ENCODE results near the gene DGKA. TPM values are rescaled to one million over a fixed set of nuclear protein-coding genes. Genes with fewer than 3 reads are reported as not detected.

DGKA gene
- 57.9 TPM for polyA plus RNA-seq (2013)

DNA sequence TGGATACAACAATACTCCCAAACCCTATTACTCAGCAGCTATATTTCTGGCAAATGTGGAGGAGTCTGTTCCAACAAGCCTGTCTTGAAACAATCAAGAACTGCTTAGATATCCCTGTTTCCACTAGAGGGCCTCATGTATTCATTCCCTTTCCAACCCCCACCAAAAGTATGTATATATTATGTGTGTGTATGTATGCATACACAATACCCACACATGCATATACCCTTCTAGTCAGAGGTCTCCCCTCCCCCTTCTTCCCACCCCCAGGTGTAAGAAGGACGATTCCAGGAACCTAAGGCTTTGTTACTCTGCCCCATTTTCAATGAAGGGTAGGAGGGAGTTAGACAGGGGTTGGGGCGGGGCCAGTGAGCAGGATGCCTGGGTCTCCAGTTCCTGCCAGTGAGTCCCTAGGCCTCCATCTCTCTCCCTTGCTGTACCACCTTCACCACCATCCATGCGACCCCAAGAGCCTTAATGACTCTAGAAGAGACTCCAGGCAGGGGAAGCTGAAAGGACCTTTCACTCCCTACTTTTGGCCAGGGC lies at the start of gene DGKA:
Gene DGKA, plus strand, starts transcription at position 392 of the 546 bp plus-strand sequence. CDS start 5,342 bp downstream, outside the sequence.
- no CpG with 5 or more reads among the region's 3 CpGs for WGBS (ENCODE audit: insufficient coverage)

GRCh38 chr12:55885113-55885512 lies 45.8 kb upstream of the DGKA start:
- ChIA-PET CTCF (interaction anchor here (1.0 kb wide), 1 partner anchor 26 kb away, joined by 3 read pairs; no protein-coding TSS in a partner anchor), POLR2A (no interaction called here)
- Histone ChIP-seq H3K36me3 (ENCODE audit: control insufficient read depth in 4 of 4, insufficient read depth in 4 of 4, low read length in 3 of 4) (no peaks in the 10 kb centered on the region), H3K4me3 (ENCODE audit: control insufficient read depth in 1 of 7, extremely low read depth in 1 of 7, insufficient read depth in 4 of 7, low read depth in 2 of 7, low read length in 6 of 7) (no peak overlapping the region), H3K27me3 (replicated peaks in 2 of 5; ENCODE audit: control insufficient read depth in 4 of 5, insufficient read depth in 5 of 5, low read length in 4 of 5) (no peaks in the 10 kb centered on the region), H3K27ac (ENCODE audit: insufficient read depth in 1 of 2, low read depth in 1 of 2, low read length in 2 of 2, poor library complexity in 1 of 2, severe bottlenecking in 2 of 2) (no peak overlapping the region), H3K9me3 (ENCODE audit: control extremely low read depth in 1 of 5, control insufficient read depth in 4 of 5, insufficient read depth in 2 of 5, low read depth in 1 of 5, low read length in 4 of 5) (no peaks in the 10 kb centered on the region), H3K4me1 (ENCODE audit: control extremely low read depth in 1 of 4, control insufficient read depth in 4 of 4, insufficient read depth in 4 of 4, low read length in 3 of 4) (peaks cover 0 to 3% (median 0%) of the 10 kb centered on the region in 4 experiments)
- no peak for DNase-seq
- WGBS (ENCODE audit: insufficient coverage) = no CpG with 5 or more reads among the region's 1 CpG

More for the DNA sequence above, at the start of gene DGKA:
- peak; percentile 62 to 77 (median 73) for DNase-seq
- no peaks in the 10 kb centered on the region for H3K27me3 ChIP-seq (replicated peaks in 2 of 5; ENCODE audit: control insufficient read depth in 4 of 5, insufficient read depth in 5 of 5, low read length in 4 of 5)
- POLR2A ChIA-PET = no interaction called here
- CTCF ChIA-PET = interaction anchor here (0.7 to 5.7 kb wide), 16 partner anchors 10 to 197 kb away, joined by 3 to 27 read pairs (median 4); partner anchors contain the start of gene DNAJC14
- H3K4me3 ChIP-seq (ENCODE audit: control insufficient read depth in 1 of 7, extremely low read depth in 1 of 7, insufficient read depth in 4 of 7, low read depth in 2 of 7, low read length in 6 of 7) = peak within 1 kb of the TSS; percentile 54 to 95 (median 80)
- no peaks in the 10 kb centered on the region for H3K9me3 ChIP-seq (ENCODE audit: control extremely low read depth in 1 of 5, control insufficient read depth in 4 of 5, insufficient read depth in 2 of 5, low read depth in 1 of 5, low read length in 4 of 5)
- H3K36me3 ChIP-seq (ENCODE audit: control insufficient read depth in 4 of 4, insufficient read depth in 4 of 4, low read length in 3 of 4) = peaks cover 0 to 15% (median 0%) of the 10 kb centered on the region in 4 experiments
- H3K4me1 ChIP-seq (ENCODE audit: control extremely low read depth in 1 of 4, control insufficient read depth in 4 of 4, insufficient read depth in 4 of 4, low read length in 3 of 4) = peaks cover 22 to 68% (median 61%) of the 10 kb centered on the region in 4 experiments
- peak within 1 kb of the TSS; percentile 4 to 75 for H3K27ac ChIP-seq (ENCODE audit: insufficient read depth in 1 of 2, low read depth in 1 of 2, low read length in 2 of 2, poor library complexity in 1 of 2, severe bottlenecking in 2 of 2)

DNA sequence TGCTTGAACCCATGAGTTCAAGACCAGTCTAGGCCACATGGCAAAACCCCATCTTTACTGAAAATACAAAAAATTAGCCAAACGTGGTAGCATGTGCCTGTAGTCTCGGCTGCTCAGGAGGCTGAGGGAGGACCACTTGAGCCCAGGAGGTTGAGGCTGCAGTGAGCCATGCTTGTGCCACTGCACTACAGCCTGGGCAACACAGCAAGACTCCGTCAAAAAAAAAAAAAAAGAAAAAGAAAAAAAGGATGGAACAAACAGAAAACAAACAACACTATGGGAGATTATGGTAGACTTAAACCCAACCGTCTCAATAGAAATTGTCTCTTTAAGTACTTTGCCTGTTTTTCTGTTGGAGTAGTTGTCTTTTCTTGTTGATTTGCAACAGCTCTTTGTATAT lies 39.7 kb upstream of the DGKA start:
- Histone ChIP-seq H3K9me3 (ENCODE audit: control extremely low read depth in 1 of 5, control insufficient read depth in 4 of 5, insufficient read depth in 2 of 5, low read depth in 1 of 5, low read length in 4 of 5) (no peaks in the 10 kb centered on the region), H3K4me3 (ENCODE audit: control insufficient read depth in 1 of 7, extremely low read depth in 1 of 7, insufficient read depth in 4 of 7, low read depth in 2 of 7, low read length in 6 of 7) (no peak overlapping the region), H3K27me3 (replicated peaks in 2 of 5; ENCODE audit: control insufficient read depth in 4 of 5, insufficient read depth in 5 of 5, low read length in 4 of 5) (no peaks in the 10 kb centered on the region), H3K4me1 (ENCODE audit: control extremely low read depth in 1 of 4, control insufficient read depth in 4 of 4, insufficient read depth in 4 of 4, low read length in 3 of 4) (no peaks in the 10 kb centered on the region), H3K36me3 (ENCODE audit: control insufficient read depth in 4 of 4, insufficient read depth in 4 of 4, low read length in 3 of 4) (no peaks in the 10 kb centered on the region), H3K27ac (ENCODE audit: insufficient read depth in 1 of 2, low read depth in 1 of 2, low read length in 2 of 2, poor library complexity in 1 of 2, severe bottlenecking in 2 of 2) (no peak overlapping the region)
- POLR2A ChIA-PET = no interaction called here
- WGBS (ENCODE audit: insufficient coverage) = 100% methylated on average over 2 of the region's 4 CpGs
- DNase-seq = no peak
- CTCF ChIA-PET = interaction anchor here (0.9 kb wide), 1 partner anchor 47 kb away, joined by 3 read pairs; no protein-coding TSS in a partner anchor

DNA sequence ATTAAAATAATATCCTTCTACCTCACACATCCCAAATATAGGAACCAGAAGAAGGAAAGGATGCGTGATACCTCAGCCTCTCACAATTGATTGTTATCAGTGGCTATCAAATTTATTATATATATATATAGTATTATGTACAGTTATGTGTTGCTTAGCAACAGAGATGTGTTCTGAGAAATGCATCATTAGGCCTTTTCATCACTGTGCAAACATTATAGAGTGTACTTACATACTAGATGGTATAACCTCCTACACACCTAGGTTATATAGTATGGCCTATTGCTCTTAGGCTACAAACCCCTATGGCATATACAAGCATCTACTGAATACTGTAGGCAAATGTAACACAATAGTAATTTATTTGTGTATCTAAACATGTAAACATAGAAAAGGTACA lies 37.2 kb upstream of the DGKA start:
- no CpG with 5 or more reads among the region's 1 CpG for WGBS (ENCODE audit: insufficient coverage)
- CTCF ChIA-PET = interaction anchor here (1.3 kb wide), 1 partner anchor 165 kb away, joined by 6 read pairs; the partner anchor contains the start of gene CD63

DNA sequence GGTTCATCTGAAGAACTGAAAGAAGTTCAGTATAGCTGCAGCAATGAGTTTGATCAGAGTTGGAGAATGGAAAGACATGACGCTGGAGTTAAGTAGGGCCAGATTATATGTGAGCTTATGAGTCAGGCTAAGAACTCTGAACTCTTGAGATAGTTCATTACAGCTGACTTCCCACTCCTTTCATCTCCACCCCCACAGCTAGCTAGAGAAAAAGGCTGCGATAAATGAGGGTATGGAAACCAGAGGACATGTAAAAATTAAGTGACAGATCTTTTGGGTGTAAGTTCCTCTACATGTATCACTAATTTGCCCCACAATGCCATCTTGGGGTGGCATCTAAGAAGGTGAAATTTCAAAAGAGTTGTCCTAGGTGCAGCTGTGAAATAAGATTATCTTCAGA lies 31.9 kb upstream of the DGKA start:
- ChIA-PET POLR2A (no interaction called here), CTCF (no interaction called here)
- H3K27me3 ChIP-seq (replicated peaks in 2 of 5; ENCODE audit: control insufficient read depth in 4 of 5, insufficient read depth in 5 of 5, low read length in 4 of 5) = no peaks in the 10 kb centered on the region
- no CpG with 5 or more reads among the region's 2 CpGs for WGBS (ENCODE audit: insufficient coverage)
- DNase-seq = peak in 2 of 3 donors; percentile 12 to 14
- H3K27ac ChIP-seq (ENCODE audit: insufficient read depth in 1 of 2, low read depth in 1 of 2, low read length in 2 of 2, poor library complexity in 1 of 2, severe bottlenecking in 2 of 2) = no peak overlapping the region
- H3K4me1 ChIP-seq (ENCODE audit: control extremely low read depth in 1 of 4, control insufficient read depth in 4 of 4, insufficient read depth in 4 of 4, low read length in 3 of 4) = no peaks in the 10 kb centered on the region
- no peaks in the 10 kb centered on the region for H3K9me3 ChIP-seq (ENCODE audit: control extremely low read depth in 1 of 5, control insufficient read depth in 4 of 5, insufficient read depth in 2 of 5, low read depth in 1 of 5, low read length in 4 of 5)
- H3K4me3 ChIP-seq (ENCODE audit: control insufficient read depth in 1 of 7, extremely low read depth in 1 of 7, insufficient read depth in 4 of 7, low read depth in 2 of 7, low read length in 6 of 7) = no peak overlapping the region
- H3K36me3 ChIP-seq (ENCODE audit: control insufficient read depth in 4 of 4, insufficient read depth in 4 of 4, low read length in 3 of 4) = peaks cover 6 to 28% (median 17%) of the 10 kb centered on the region in 4 experiments

More for the DNA sequence above, 37.2 kb upstream of the DGKA start:
- no peak overlapping the region for H3K4me3 ChIP-seq (ENCODE audit: control insufficient read depth in 1 of 7, extremely low read depth in 1 of 7, insufficient read depth in 4 of 7, low read depth in 2 of 7, low read length in 6 of 7)
- POLR2A ChIA-PET = no interaction called here
- no peaks in the 10 kb centered on the region for H3K4me1 ChIP-seq (ENCODE audit: control extremely low read depth in 1 of 4, control insufficient read depth in 4 of 4, insufficient read depth in 4 of 4, low read length in 3 of 4)
- DNase-seq = no peak
- H3K27me3 ChIP-seq (replicated peaks in 2 of 5; ENCODE audit: control insufficient read depth in 4 of 5, insufficient read depth in 5 of 5, low read length in 4 of 5) = no peaks in the 10 kb centered on the region
- H3K9me3 ChIP-seq (ENCODE audit: control extremely low read depth in 1 of 5, control insufficient read depth in 4 of 5, insufficient read depth in 2 of 5, low read depth in 1 of 5, low read length in 4 of 5) = no peaks in the 10 kb centered on the region
- H3K27ac ChIP-seq (ENCODE audit: insufficient read depth in 1 of 2, low read depth in 1 of 2, low read length in 2 of 2, poor library complexity in 1 of 2, severe bottlenecking in 2 of 2) = no peak overlapping the region
- no peaks in the 10 kb centered on the region for H3K36me3 ChIP-seq (ENCODE audit: control insufficient read depth in 4 of 4, insufficient read depth in 4 of 4, low read length in 3 of 4)

GRCh38 chr12:55901881-55902490 lies 29.0 kb upstream of the DGKA start:
- 100% methylated on average over 3 of the region's 7 CpGs for WGBS (ENCODE audit: insufficient coverage)
- H3K9me3 ChIP-seq (ENCODE audit: control extremely low read depth in 1 of 5, control insufficient read depth in 4 of 5, insufficient read depth in 2 of 5, low read depth in 1 of 5, low read length in 4 of 5) = no peaks in the 10 kb centered on the region
- H3K4me3 ChIP-seq (ENCODE audit: control insufficient read depth in 1 of 7, extremely low read depth in 1 of 7, insufficient read depth in 4 of 7, low read depth in 2 of 7, low read length in 6 of 7) = no peak overlapping the region
- H3K36me3 ChIP-seq (ENCODE audit: control insufficient read depth in 4 of 4, insufficient read depth in 4 of 4, low read length in 3 of 4) = peaks cover 6 to 31% (median 17%) of the 10 kb centered on the region in 4 experiments
- H3K27me3 ChIP-seq (replicated peaks in 2 of 5; ENCODE audit: control insufficient read depth in 4 of 5, insufficient read depth in 5 of 5, low read length in 4 of 5) = no peaks in the 10 kb centered on the region
- H3K27ac ChIP-seq (ENCODE audit: insufficient read depth in 1 of 2, low read depth in 1 of 2, low read length in 2 of 2, poor library complexity in 1 of 2, severe bottlenecking in 2 of 2) = no peak overlapping the region
- H3K4me1 ChIP-seq (ENCODE audit: control extremely low read depth in 1 of 4, control insufficient read depth in 4 of 4, insufficient read depth in 4 of 4, low read length in 3 of 4) = no peaks in the 10 kb centered on the region
- POLR2A ChIA-PET = no interaction called here
- DNase-seq = no peak
- CTCF ChIA-PET = interaction anchor here (1.1 kb wide), 1 partner anchor 14 kb away, joined by 4 read pairs; no protein-coding TSS in a partner anchor

- Histone ChIP-seq H3K4me1 (ENCODE audit: control extremely low read depth in 1 of 4, control insufficient read depth in 4 of 4, insufficient read depth in 4 of 4, low read length in 3 of 4) (no peaks in the 10 kb centered on the region), H3K27me3 (replicated peaks in 2 of 5; ENCODE audit: control insufficient read depth in 4 of 5, insufficient read depth in 5 of 5, low read length in 4 of 5) (no peaks in the 10 kb centered on the region), H3K9me3 (ENCODE audit: control extremely low read depth in 1 of 5, control insufficient read depth in 4 of 5, insufficient read depth in 2 of 5, low read depth in 1 of 5, low read length in 4 of 5) (no peaks in the 10 kb centered on the region), H3K36me3 (ENCODE audit: control insufficient read depth in 4 of 4, insufficient read depth in 4 of 4, low read length in 3 of 4) (peaks cover 6 to 26% (median 13%) of the 10 kb centered on the region in 4 experiments), H3K27ac (ENCODE audit: insufficient read depth in 1 of 2, low read depth in 1 of 2, low read length in 2 of 2, poor library complexity in 1 of 2, severe bottlenecking in 2 of 2) (no peak overlapping the region), H3K4me3 (ENCODE audit: control insufficient read depth in 1 of 7, extremely low read depth in 1 of 7, insufficient read depth in 4 of 7, low read depth in 2 of 7, low read length in 6 of 7) (no peak overlapping the region)
- ChIA-PET POLR2A (no interaction called here), CTCF (no interaction called here)
- 100% methylated on average over 1 of the region's 1 CpG for WGBS (ENCODE audit: insufficient coverage)
- DNase-seq = peak in 2 of 3 donors; percentile 16 to 19
Observed at GRCh38 chr12:55906056-55906455, 24.9 kb upstream of the DGKA start.

Measured in common myeloid progenitor, CD34-positive (primary cell).